ENCODE measurements around the gene TTYH3.
A peak's percentile ranks its signal among the peaks of the same experiment; 100 is the strongest.
"Not testable (repeated sequence)": the region's sequence is repeated elsewhere in the genome, so short reads cannot be mapped to it uniquely, and the experiment has no call there.

Gene TTYH3

GRCh38 chr7:2602406-2603043 is 29.3 kb upstream of the TTYH3 start:
- DNase-seq (ENCODE audit: low spot score): no peak

- no peak for DNase-seq (ENCODE audit: low spot score)
Measured at GRCh38 chr7:2603044-2603965, 28.5 kb upstream of the TTYH3 start.

GRCh38 chr7:2604608-2605174 is 27.1 kb upstream of the TTYH3 start:
- DNase-seq (ENCODE audit: low spot score): no peak

- DNase-seq (ENCODE audit: low spot score): no peak
Measured at GRCh38 chr7:2605608-2606538, 25.9 kb upstream of the TTYH3 start.

GRCh38 chr7:2606539-2606936 is 25.2 kb upstream of the TTYH3 start:
- no peak for DNase-seq (ENCODE audit: low spot score)

- peak; percentile 87 for DNase-seq (ENCODE audit: low spot score)
Measured at GRCh38 chr7:2607122-2607922, 24.5 kb upstream of the TTYH3 start.

GRCh38 chr7:2607923-2608904 is 23.6 kb upstream of the TTYH3 start:
- no peak for DNase-seq (ENCODE audit: low spot score)

GRCh38 chr7:2608921-2609411 is 22.8 kb upstream of the TTYH3 start:
- no peak for DNase-seq (ENCODE audit: low spot score)

GRCh38 chr7:2609646-2610045 is 22.1 kb upstream of the TTYH3 start:
- not testable (repeated sequence) for DNase-seq (ENCODE audit: low spot score)

- DNase-seq (ENCODE audit: low spot score): no peak
Measured at GRCh38 chr7:2610466-2610865, 21.3 kb upstream of the TTYH3 start.

- no peak for DNase-seq (ENCODE audit: low spot score)
Measured at GRCh38 chr7:2610898-2611297, 20.9 kb upstream of the TTYH3 start.

- DNase-seq (ENCODE audit: low spot score): no peak
Measured at GRCh38 chr7:2611401-2611800, 20.4 kb upstream of the TTYH3 start.

- no peak for DNase-seq (ENCODE audit: low spot score)
Measured at GRCh38 chr7:2611922-2612321, 19.9 kb upstream of the TTYH3 start.

GRCh38 chr7:2612445-2613097 is 19.2 kb upstream of the TTYH3 start:
- no peak for DNase-seq (ENCODE audit: low spot score)

GRCh38 chr7:2613098-2613930 is 18.5 kb upstream of the TTYH3 start:
- DNase-seq (ENCODE audit: low spot score): no peak

- DNase-seq (ENCODE audit: low spot score): peak; percentile 75
Measured at GRCh38 chr7:2613931-2614600, 17.7 kb upstream of the TTYH3 start.

- DNase-seq (ENCODE audit: low spot score): peak; percentile 33
Measured at GRCh38 chr7:2614631-2615330, 17.0 kb upstream of the TTYH3 start.
